OCI-LY3 (cell line): ENCODE measurements around the gene MTCL1.

ENCODE experiments used
- CTCF ChIP-seq: fragments of 200-600, 300-600 bp; sonication (generic); IDR thresholded peaks from 2 replicates; pipeline ENCODE4 v1.5.1; 2014; ENCODE audit warnings: antibody characterized with exemption, low read length, low read depth
- EZH2phosphoT487 ChIP-seq: fragments of 200-600 bp; shearing (Covaris generic); IDR thresholded peaks from 2 replicates; pipeline ENCODE4 v1.6.1; 2018; ENCODE audit warnings: antibody characterized with exemption, mixed run types, low read depth

GRCh38 chr18:8868276-8868675 lies 162.9 kb downstream of the MTCL1 start:
- TF ChIP-seq CTCF = no peak
- no peak for TF ChIP-seq EZH2phosphoT487
